ENCODE results near the gene SERPIND1.

GRCh38 chr22:20788627-20789344 is 14.9 kb downstream of the SERPIND1 start:
- TF ChIP-seq, protein P1, sequence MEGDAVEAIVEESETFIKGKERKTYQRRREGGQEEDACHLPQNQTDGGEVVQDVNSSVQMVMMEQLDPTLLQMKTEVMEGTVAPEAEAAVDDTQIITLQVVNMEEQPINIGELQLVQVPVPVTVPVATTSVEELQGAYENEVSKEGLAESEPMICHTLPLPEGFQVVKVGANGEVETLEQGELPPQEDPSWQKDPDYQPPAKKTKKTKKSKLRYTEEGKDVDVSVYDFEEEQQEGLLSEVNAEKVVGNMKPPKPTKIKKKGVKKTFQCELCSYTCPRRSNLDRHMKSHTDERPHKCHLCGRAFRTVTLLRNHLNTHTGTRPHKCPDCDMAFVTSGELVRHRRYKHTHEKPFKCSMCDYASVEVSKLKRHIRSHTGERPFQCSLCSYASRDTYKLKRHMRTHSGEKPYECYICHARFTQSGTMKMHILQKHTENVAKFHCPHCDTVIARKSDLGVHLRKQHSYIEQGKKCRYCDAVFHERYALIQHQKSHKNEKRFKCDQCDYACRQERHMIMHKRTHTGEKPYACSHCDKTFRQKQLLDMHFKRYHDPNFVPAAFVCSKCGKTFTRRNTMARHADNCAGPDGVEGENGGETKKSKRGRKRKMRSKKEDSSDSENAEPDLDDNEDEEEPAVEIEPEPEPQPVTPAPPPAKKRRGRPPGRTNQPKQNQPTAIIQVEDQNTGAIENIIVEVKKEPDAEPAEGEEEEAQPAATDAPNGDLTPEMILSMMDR (IDR thresholded peaks at IDR 0.05): no peak
- no peak for TF ChIP-seq POLR2A (IDR thresholded peaks at IDR 0.05; ENCODE audit: low read depth)
- no peak for TF ChIP-seq POLR2AphosphoS5 (IDR thresholded peaks at IDR 0.05)
- TF ChIP-seq EP300 (IDR thresholded peaks at IDR 0.05): no peak

Data from esophagus muscularis mucosa (tissue), 4 donors.